IPS DF 6.9 (cell line): ENCODE results near the gene FLT1.

ENCODE experiments used
- DNase-seq: peaks from one replicate; pipeline ENCODE4 v3.0.0-alpha.2; 2013; ENCODE audit warnings: low read depth, low spot score
- H3K27ac ChIP-seq: one replicate; pipeline ENCODE4 v1.5.1; 2013; ENCODE audit warnings: low read length, control low read depth
- H3K27me3 ChIP-seq: 2 replicates; pipeline ENCODE4 v1.6.1; 2013; ENCODE audit warnings: mild to moderate bottlenecking, low read length; ENCODE audit not compliant: control insufficient read depth, insufficient read depth
- H3K36me3 ChIP-seq: 2 replicates; pipeline ENCODE4 v1.6.1; 2013; ENCODE audit warnings: low read length; ENCODE audit not compliant: control insufficient read depth, insufficient read depth
- H3K4me1 ChIP-seq: 2 replicates; pipeline ENCODE4 v1.6.1; 2013; ENCODE audit warnings: low read length; ENCODE audit not compliant: control insufficient read depth, insufficient read depth
- H3K4me3 ChIP-seq: 2 replicates; pipeline ENCODE4 v1.5.1; 2013; ENCODE audit warnings: mild to moderate bottlenecking, low read length
- H3K9me3 ChIP-seq: 2 replicates; pipeline ENCODE4 v1.6.1; 2013; ENCODE audit warnings: low read length, inconsistent platforms; ENCODE audit not compliant: control insufficient read depth, insufficient read depth
- WGBS: extraction: QIAGEN DNeasy Blood & Tissue Kit; methylation state at CpG from one replicate; pipeline ENCODE4 v1.1.7; 2013; ENCODE audit warnings: mixed read lengths, missing lambda C conversion rate; ENCODE audit not compliant: insufficient read length, insufficient coverage; 5-methylcytosine and 5-hydroxymethylcytosine counted together

The FLT1 gene

GRCh38 chr13:28349907-28350654 lies 144.8 kb downstream of the FLT1 start:
- H3K4me1 ChIP-seq = no peaks in the 10 kb centered on the region
- no peaks in the 10 kb centered on the region for H3K27me3 ChIP-seq
- H3K36me3 ChIP-seq = no peaks in the 10 kb centered on the region
- H3K27ac ChIP-seq = no peak overlapping the region
- no peak for DNase-seq
- no CpG with 5 or more reads among the region's 8 CpGs for WGBS
- H3K9me3 ChIP-seq = no peaks in the 10 kb centered on the region
- no peak overlapping the region for H3K4me3 ChIP-seq

DNA sequence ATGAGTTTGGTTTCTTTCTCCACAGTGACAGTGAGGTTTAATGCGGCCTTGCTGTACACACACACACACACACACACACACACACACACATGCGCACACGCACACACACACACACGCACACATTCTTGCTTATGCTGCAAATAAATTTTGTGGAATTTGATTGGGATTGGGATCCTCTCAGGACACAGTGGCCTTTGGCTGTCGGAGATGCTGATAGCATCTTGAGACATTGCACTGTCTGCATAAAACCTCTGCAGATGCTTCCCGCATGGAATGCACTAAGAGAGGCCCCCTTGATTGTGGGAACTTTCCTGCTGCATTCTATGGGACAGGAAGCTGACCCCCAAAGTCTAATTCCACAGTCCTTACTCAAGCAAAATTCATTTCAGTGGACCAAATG lies 145.6 kb downstream of the FLT1 start:
- no peaks in the 10 kb centered on the region for H3K36me3 ChIP-seq
- H3K4me3 ChIP-seq = no peak overlapping the region
- H3K27me3 ChIP-seq = no peaks in the 10 kb centered on the region
- no peaks in the 10 kb centered on the region for H3K9me3 ChIP-seq
- no peaks in the 10 kb centered on the region for H3K4me1 ChIP-seq
- H3K27ac ChIP-seq = no peak overlapping the region
- DNase-seq = no peak
- no CpG with 5 or more reads among the region's 6 CpGs for WGBS

GRCh38 chr13:28347456-28348371 lies 147.2 kb downstream of the FLT1 start:
- WGBS = no CpG with 5 or more reads among the region's 5 CpGs

GRCh38 chr13:28346154-28346553 lies 148.8 kb downstream of the FLT1 start:
- Histone ChIP-seq H3K27me3 (no peaks in the 10 kb centered on the region), H3K9me3 (no peaks in the 10 kb centered on the region), H3K4me1 (no peaks in the 10 kb centered on the region), H3K36me3 (no peaks in the 10 kb centered on the region), H3K27ac (no peak overlapping the region), H3K4me3 (no peak overlapping the region)
- no peak for DNase-seq
- WGBS = no CpG with 5 or more reads among the region's 2 CpGs

More at GRCh38 chr13:28347456-28348371, 147.2 kb downstream of the FLT1 start:
- Histone ChIP-seq H3K9me3 (no peaks in the 10 kb centered on the region), H3K4me1 (no peaks in the 10 kb centered on the region), H3K27me3 (no peaks in the 10 kb centered on the region), H3K36me3 (no peaks in the 10 kb centered on the region), H3K27ac (no peak overlapping the region), H3K4me3 (no peak overlapping the region)
- no peak for DNase-seq

GRCh38 chr13:28344163-28344562 lies 150.8 kb downstream of the FLT1 start:
- no CpG with 5 or more reads among the region's 3 CpGs for WGBS
- no peaks in the 10 kb centered on the region for H3K4me1 ChIP-seq
- H3K36me3 ChIP-seq = no peaks in the 10 kb centered on the region; the same call in 1 of the 2 replicates
- no peaks in the 10 kb centered on the region for H3K27me3 ChIP-seq
- no peaks in the 10 kb centered on the region for H3K9me3 ChIP-seq
- no peak overlapping the region for H3K4me3 ChIP-seq
- DNase-seq = no peak
- no peak overlapping the region for H3K27ac ChIP-seq

GRCh38 chr13:28342251-28342650 lies 152.7 kb downstream of the FLT1 start:
- no peak for DNase-seq
- WGBS = no CpG with 5 or more reads among the region's 2 CpGs
- Histone ChIP-seq H3K4me3 (no peak overlapping the region), H3K4me1 (no peaks in the 10 kb centered on the region), H3K27ac (no peak overlapping the region), H3K9me3 (no peaks in the 10 kb centered on the region), H3K36me3 (no peaks in the 10 kb centered on the region; the same call in 1 of the 2 replicates), H3K27me3 (no peaks in the 10 kb centered on the region)

GRCh38 chr13:28340272-28340793 lies 154.6 kb downstream of the FLT1 start:
- Histone ChIP-seq H3K27ac (no peak overlapping the region), H3K36me3 (no peaks in the 10 kb centered on the region; the same call in 1 of the 2 replicates), H3K4me3 (no peak overlapping the region), H3K4me1 (no peaks in the 10 kb centered on the region), H3K9me3 (no peaks in the 10 kb centered on the region), H3K27me3 (no peaks in the 10 kb centered on the region)
- no CpG with 5 or more reads among the region's 2 CpGs for WGBS
- DNase-seq = no peak

GRCh38 chr13:28339419-28339818 lies 155.5 kb downstream of the FLT1 start:
- Histone ChIP-seq H3K36me3 (no peaks in the 10 kb centered on the region; the same call in 1 of the 2 replicates), H3K27ac (no peak overlapping the region), H3K4me1 (no peaks in the 10 kb centered on the region), H3K4me3 (no peak overlapping the region), H3K27me3 (no peaks in the 10 kb centered on the region), H3K9me3 (no peaks in the 10 kb centered on the region)
- no peak for DNase-seq
- WGBS = 100% methylated on average over 1 of the region's 2 CpGs

DNA sequence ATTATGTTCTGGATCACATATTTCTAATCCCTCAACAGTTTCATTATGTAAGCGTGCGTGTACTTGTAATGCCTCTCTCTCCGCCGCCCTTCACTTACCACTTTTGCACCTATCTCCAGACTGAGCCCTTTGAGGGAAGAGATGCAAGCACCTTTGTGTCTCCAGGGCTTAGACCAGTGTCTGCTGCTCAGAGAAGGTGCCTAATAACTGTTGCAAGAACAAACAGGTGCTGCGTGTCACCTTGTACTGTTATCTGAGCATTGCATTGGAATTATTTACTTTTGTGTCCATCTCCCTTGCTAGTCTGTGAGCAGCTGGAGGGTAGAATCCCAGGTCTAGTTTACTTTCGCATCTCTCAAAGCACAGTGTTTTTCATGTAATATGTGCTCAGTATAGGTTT lies 156.2 kb downstream of the FLT1 start:
- no CpG with 5 or more reads among the region's 6 CpGs for WGBS
- Histone ChIP-seq H3K27me3 (no peaks in the 10 kb centered on the region), H3K36me3 (no peaks in the 10 kb centered on the region; the same call in 1 of the 2 replicates), H3K27ac (no peak overlapping the region), H3K4me1 (no peaks in the 10 kb centered on the region), H3K4me3 (no peak overlapping the region), H3K9me3 (no peaks in the 10 kb centered on the region)
- DNase-seq = no peak

DNA sequence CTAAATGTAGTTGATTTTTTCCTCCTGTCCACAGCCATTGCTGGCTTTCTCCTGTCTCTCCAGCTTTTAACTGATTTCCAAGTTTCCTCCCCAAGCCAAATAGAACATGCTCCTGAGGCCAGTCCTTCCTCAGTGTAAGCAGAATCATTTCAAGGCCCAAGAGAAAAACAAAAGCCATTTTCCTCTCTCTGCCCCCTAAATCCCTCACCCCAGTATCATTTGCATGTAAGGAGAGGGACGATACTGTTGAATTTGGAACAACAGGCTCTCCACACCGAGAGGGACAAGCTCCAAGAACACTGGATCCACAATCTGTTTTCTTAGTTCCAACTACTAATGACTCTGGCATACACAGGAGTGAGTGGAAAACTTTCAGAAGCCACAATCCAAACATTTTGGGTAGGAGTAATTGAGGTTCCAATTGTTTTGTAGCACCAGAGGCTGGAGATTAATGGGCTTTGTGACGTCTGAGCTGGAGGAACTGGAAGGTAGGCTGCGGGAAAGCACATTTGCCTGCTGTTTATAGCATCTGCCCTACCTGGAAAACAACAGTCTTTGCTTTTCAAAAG lies 156.8 kb downstream of the FLT1 start:
- no peaks in the 10 kb centered on the region; the same call in 1 of the 2 replicates for H3K36me3 ChIP-seq
- no CpG with 5 or more reads among the region's 4 CpGs for WGBS
- no peaks in the 10 kb centered on the region for H3K27me3 ChIP-seq
- no peak for DNase-seq
- H3K27ac ChIP-seq = no peak overlapping the region
- no peaks in the 10 kb centered on the region for H3K9me3 ChIP-seq
- no peak overlapping the region for H3K4me3 ChIP-seq
- H3K4me1 ChIP-seq = no peaks in the 10 kb centered on the region
